IMR-90 (cell line): Measurements from ENCODE around the gene PBX3.

Source experiments
- MAZ ChIP-seq: IDR thresholded peaks from 2 replicates; pipeline ENCODE4 v1.6.1; 2012; ENCODE audit warnings: low read depth, mild to moderate bottlenecking, low read length, improper control_type of control experiment, moderate library complexity, borderline replicate concordance
- POLR2A ChIP-seq: IDR thresholded peaks from 2 replicates; pipeline ENCODE4 v1.6.1; 2012; ENCODE audit warnings: mild to moderate bottlenecking, low read depth, low read length
- TF ChIP-seq, protein P1 (sequence below): conservative IDR thresholded peaks from 2 replicates; pipeline ENCODE4 v1.5.1; 2012; ENCODE audit warnings: mild to moderate bottlenecking, low read depth, low read length, improper control_type of control experiment

- TF ChIP-seq, protein P1, sequence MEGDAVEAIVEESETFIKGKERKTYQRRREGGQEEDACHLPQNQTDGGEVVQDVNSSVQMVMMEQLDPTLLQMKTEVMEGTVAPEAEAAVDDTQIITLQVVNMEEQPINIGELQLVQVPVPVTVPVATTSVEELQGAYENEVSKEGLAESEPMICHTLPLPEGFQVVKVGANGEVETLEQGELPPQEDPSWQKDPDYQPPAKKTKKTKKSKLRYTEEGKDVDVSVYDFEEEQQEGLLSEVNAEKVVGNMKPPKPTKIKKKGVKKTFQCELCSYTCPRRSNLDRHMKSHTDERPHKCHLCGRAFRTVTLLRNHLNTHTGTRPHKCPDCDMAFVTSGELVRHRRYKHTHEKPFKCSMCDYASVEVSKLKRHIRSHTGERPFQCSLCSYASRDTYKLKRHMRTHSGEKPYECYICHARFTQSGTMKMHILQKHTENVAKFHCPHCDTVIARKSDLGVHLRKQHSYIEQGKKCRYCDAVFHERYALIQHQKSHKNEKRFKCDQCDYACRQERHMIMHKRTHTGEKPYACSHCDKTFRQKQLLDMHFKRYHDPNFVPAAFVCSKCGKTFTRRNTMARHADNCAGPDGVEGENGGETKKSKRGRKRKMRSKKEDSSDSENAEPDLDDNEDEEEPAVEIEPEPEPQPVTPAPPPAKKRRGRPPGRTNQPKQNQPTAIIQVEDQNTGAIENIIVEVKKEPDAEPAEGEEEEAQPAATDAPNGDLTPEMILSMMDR = no peak
- TF ChIP-seq POLR2A = no peak
- TF ChIP-seq MAZ = no peak
Measured at GRCh38 chr9:125966959-125967711, 220.0 kb downstream of the PBX3 start.
